HuH-7.5 (cell line): ENCODE data around the gene SLC11A2.

ENCODE experiments used
- DNase-seq: peaks from one replicate; pipeline ENCODE4 v3.0.0; 2011; ENCODE audit warnings: low spot score

Gene SLC11A2

GRCh38 chr12:51025836-51026638 is at the start of gene SLC11A2:
Gene SLC11A2, minus strand, starts transcription at chr12:51026384. Its CDS starts 15,656 bp downstream, at chr12:51010728.
- peak; percentile 91 for DNase-seq

- DNase-seq = no peak
Observed at GRCh38 chr12:51075390-51075789, 49.2 kb upstream of the SLC11A2 start.

DNA sequence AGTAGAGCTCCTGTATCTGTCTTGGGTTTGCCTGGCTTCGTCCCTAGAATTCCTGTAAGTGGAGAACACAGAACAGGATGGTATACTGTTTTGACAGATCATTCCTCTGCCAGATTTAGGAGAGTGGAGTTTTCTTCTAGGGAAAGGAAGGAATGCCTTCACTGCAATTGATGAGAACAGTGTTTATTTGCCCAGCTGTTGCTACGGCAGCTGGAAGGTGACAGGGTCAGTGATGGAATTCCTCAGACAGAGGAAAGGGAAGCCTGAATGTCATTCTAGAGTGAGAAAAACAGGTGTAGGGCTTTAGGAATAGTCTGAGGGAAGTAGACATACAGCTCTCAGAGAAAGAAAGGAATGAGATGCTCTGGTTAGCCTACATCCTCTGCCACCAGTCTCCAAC is 45.5 kb upstream of the SLC11A2 start:
- DNase-seq = no peak

DNA sequence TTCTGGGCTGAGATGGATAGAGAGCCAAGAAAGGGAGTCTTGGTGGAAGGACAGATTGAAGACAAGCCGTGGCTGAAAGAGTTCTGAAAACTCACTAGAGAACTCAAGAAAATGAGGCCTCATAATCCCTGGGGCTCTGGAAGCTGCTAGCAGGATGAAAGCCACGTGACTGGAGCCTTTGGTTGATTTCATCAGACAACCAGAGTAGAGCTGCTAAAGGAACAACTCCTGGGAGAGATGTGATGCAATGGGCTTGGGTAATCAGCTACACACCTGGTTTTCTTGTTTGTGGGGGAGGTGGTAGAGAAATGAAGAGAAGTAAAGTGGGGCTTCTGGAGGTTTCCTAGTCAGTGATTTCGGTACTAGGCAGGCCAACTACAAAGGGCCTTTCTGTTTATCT is 43.8 kb upstream of the SLC11A2 start:
- DNase-seq = peak; percentile 44

DNA sequence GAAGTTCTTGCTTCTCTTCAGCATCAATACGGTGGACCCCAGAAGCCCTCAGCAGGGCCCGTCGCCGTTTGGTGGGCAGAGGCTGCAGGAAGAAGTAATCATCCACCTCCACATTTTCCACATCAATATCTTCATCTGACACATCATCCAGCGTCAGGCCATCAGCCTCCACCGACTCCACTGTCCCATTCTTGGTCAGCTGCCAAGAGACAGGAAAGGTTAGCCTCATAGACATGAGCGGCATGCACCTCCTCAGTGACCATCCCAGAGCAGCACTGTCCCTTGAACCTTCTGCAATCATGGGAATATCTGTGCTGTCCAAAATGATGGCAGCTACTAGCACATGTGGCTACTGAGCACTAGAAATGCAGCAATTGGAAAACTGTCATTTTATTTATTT is 41.6 kb upstream of the SLC11A2 start:
- DNase-seq = no peak

DNA sequence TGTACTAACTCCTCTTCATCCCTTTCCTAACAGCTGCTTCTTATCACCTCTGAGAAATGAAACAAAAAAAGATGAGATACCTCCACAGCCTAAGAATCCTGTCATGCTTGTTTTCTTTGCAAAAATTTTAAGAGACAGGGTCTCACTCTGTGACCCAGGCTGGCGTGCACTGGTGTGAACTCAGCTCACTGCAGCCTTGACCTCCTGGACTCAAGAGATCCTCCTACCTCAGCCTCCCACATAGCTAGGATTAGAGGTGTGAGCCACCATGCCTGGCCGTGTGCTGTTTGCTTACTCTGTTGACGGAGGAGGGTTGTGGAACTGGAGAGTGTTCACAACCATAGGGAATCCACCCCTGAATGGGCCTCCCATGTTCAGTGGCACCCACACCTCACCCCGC is 41.0 kb upstream of the SLC11A2 start:
- no peak for DNase-seq

DNA sequence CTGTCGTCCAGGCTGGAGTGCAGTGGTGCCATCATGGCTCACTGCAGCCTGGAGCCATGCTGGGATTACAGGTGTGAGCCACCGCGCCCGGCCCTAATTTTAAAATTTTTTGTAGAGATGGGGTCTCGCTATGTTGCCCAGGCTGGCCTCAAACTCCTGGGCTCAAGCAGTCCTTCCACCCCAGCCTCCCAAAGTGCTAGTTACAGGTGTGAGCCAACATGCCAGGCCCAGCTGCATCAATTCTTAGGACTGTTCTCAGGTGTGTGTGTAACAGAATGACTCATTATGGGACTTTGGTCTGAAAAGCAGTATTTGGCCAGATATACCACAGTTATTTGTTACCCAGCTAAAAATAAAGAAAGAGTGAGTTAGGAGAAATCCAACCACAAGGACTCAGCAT is 39.3 kb upstream of the SLC11A2 start:
- no peak for DNase-seq

GRCh38 chr12:51062631-51063397 is 36.6 kb upstream of the SLC11A2 start:
- DNase-seq = no peak

GRCh38 chr12:51059086-51059485 is 32.9 kb upstream of the SLC11A2 start:
- DNase-seq = no peak

GRCh38 chr12:51056242-51056641 is 30.1 kb upstream of the SLC11A2 start:
- DNase-seq = no peak

GRCh38 chr12:51055060-51055459 is 28.9 kb upstream of the SLC11A2 start:
- no peak for DNase-seq

- DNase-seq = no peak
Observed at GRCh38 chr12:51051787-51052186, 25.6 kb upstream of the SLC11A2 start.

- DNase-seq = no peak
Observed at GRCh38 chr12:51049525-51049924, 23.3 kb upstream of the SLC11A2 start.

DNA sequence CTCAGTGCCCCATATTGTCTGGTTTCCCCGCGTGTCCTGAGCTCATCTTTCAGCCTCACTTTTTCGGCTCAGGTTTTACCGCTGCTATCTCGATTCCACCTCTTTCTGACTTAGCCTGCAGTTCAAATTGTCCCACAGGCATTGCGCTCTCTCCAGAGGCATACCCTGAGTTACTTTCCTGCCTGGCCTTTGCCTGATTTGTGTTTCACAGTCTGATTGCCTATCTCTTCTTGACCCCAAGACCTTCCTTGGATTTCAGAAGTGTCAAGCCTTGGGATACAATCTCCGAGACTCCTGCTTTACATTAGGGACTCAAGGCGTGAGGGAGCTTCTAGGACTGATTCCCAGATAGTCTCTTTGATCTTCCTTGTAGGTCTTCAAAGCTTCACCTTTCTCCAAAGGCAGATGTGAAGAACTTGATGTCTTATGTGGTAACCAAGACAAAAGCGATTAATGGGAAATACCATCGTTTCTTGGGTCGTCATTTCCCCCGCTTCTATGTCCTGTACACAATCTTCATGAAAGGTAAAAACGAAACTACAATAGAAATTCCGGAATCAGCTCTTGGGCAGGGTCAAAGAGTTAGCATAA is 22.6 kb upstream of the SLC11A2 start:
- no peak for DNase-seq

GRCh38 chr12:51047655-51048540 is 21.7 kb upstream of the SLC11A2 start, which contains the start of gene LETMD1:
Gene LETMD1, plus strand, starts transcription at chr12:51048327. Its CDS starts 30 bp downstream, at chr12:51048357.
- peak; percentile 88 for DNase-seq

- DNase-seq = no peak
Observed at GRCh38 chr12:51036279-51036678, 10.1 kb upstream of the SLC11A2 start.

- no peak for DNase-seq
Observed at GRCh38 chr12:51033457-51034089, 7.4 kb upstream of the SLC11A2 start.

DNA sequence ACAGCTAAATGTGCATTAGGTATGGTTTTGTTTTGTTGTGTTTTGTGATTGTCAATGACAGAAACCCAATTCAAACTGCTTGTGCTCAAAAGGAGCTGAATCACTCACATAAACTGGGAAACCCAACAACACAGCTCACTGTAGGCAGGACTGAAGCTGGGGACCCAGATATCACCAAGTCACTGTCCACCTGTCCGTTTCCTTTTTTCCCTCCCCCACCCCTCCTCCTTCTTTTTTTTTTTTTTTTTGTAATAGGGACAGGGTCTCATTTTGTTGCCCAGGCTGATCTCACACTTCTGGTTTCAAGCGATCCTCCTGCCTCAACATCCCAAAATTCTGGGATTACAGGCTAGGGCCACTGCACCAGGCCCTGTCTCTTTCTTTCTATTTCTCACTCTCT is 6.9 kb upstream of the SLC11A2 start:
- DNase-seq = no peak

- DNase-seq = no peak
Observed at GRCh38 chr12:51028813-51029150, 2.6 kb upstream of the SLC11A2 start.

GRCh38 chr12:51028126-51028812 is 2.1 kb upstream of the SLC11A2 start:
- DNase-seq = no peak

DNA sequence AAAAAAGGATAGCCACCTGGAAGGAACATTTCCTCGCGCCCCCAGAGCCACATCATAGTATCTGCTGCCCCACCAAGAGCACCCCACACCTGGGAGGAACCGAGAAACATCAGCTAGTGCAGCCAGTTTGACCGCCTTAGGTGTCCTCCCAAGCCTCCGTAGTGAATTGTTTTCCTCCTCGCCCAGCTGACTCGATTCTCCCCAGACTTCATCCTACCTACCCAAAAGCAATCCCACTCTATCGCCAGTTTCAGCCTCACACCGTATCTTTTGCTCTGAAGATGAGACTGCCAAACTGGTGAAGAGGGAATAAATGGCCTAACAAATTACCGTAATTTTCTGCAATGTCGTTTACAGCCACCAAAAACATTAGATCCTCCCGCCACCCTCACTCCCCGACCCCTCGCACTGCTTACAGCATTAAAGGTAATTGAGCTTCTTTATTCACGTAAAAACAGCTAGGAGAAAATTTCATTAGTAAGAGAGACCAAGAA is 1.2 kb upstream of the SLC11A2 start:
- DNase-seq = no peak
